Neural progenitor cell (in vitro differentiated cells): ENCODE data around the gene AOX1. TPM values are rescaled to one million over a fixed set of nuclear protein-coding genes. Genes with fewer than 3 reads are reported as not detected.

Experiments used
- DNase-seq: peaks from one replicate; pipeline ENCODE4 v3.0.0-alpha.2; 2016; ENCODE audit warnings: low spot score
- H2AFZ ChIP-seq: fragments of 200-600 bp; sonication (generic); replicated peaks from 2 replicates; pipeline ENCODE4 v1.6.1; 2016; ENCODE audit warnings: antibody characterized with exemption
- H3F3A ChIP-seq: fragments of 200-600 bp; sonication (generic); 2 replicates; pipeline ENCODE4 v1.6.1; 2016; ENCODE audit warnings: antibody characterized with exemption, low read depth
- H3K27ac ChIP-seq: fragments of 200-600 bp; sonication (generic); 2 replicates; pipeline ENCODE4 v1.5.1; 2016; ENCODE audit warnings: mild to moderate bottlenecking
- H3K27me3 ChIP-seq: fragments of 200-600 bp; sonication (generic); 2 replicates; pipeline ENCODE4 v1.6.1; 2016; ENCODE audit warnings: mild to moderate bottlenecking, moderate library complexity
- H3K36me3 ChIP-seq: fragments of 200-600 bp; sonication (generic); 2 replicates; pipeline ENCODE4 v1.5.1; 2016
- H3K4me1 ChIP-seq: fragments of 200-600 bp; sonication (generic); 2 replicates; pipeline ENCODE4 v1.6.1; 2016; ENCODE audit warnings: mixed run types
- H3K4me2 ChIP-seq: fragments of 200-600 bp; sonication (generic); 2 replicates; pipeline ENCODE4 v1.6.1; 2016
- H3K4me3 ChIP-seq: fragments of 200-600 bp; sonication (generic); 2 replicates; pipeline ENCODE4 v1.5.1; 2016
- H3K79me2 ChIP-seq: fragments of 200-600 bp; sonication (generic); 2 replicates; pipeline ENCODE4 v1.6.1; 2016; ENCODE audit warnings: low read depth
- H3K9ac ChIP-seq: fragments of 200-600 bp; sonication (generic); 2 replicates; pipeline ENCODE4 v1.6.1; 2016
- H3K9me3 ChIP-seq: fragments of 200-600 bp; sonication (generic); 2 replicates; pipeline ENCODE4 v1.5.1; 2016; ENCODE audit warnings: low read depth
- H4K20me1 ChIP-seq: fragments of 200-600 bp; sonication (generic); 2 replicates; pipeline ENCODE4 v1.6.1; 2016; ENCODE audit warnings: low read depth
- H3K27ac Mint-ChIP-seq: 3 replicates; pipeline ENCODE4 v1.8.0; 2021; ENCODE audit warnings: mixed read lengths
- H3K27me3 Mint-ChIP-seq: 2 replicates; pipeline ENCODE4 v1.8.0; 2022; ENCODE audit warnings: low read depth, mild to moderate bottlenecking, inconsistent platforms, moderate library complexity, mixed read lengths; ENCODE audit not compliant: insufficient read depth
- H3K36me3 Mint-ChIP-seq: 3 replicates; pipeline ENCODE4 v1.8.0; 2021; ENCODE audit warnings: mixed read lengths
- H3K4me1 Mint-ChIP-seq: 3 replicates; pipeline ENCODE4 v1.8.0; 2021; ENCODE audit warnings: mixed read lengths
- H3K4me3 Mint-ChIP-seq: 3 replicates; pipeline ENCODE4 v1.8.0; 2021; ENCODE audit warnings: mild to moderate bottlenecking, moderate library complexity, mixed read lengths
- H3K9me3 Mint-ChIP-seq: 3 replicates; pipeline ENCODE4 v1.8.0; 2020; ENCODE audit warnings: mixed read lengths
- CTCF ChIP-seq: fragments of 200-600 bp; sonication (generic); IDR thresholded peaks from 2 replicates; pipeline ENCODE4 v1.5.1; 2017; ENCODE audit warnings: antibody characterized with exemption, mild to moderate bottlenecking
- EZH2 ChIP-seq: fragments of 200-600 bp; sonication (generic); IDR thresholded peaks from 2 replicates; pipeline ENCODE4 v1.6.1; 2017; ENCODE audit warnings: antibody characterized with exemption, mild to moderate bottlenecking, moderate library complexity
- EZH2phosphoT487 ChIP-seq: fragments of 200-600 bp; sonication (generic); IDR thresholded peaks from 2 replicates; pipeline ENCODE4 v1.6.1; 2017; ENCODE audit warnings: antibody characterized with exemption
- total RNA-seq: library from RNA; depleted of rRNA; stranded (reverse); fragments of >200 nt; gene quantifications from 2 replicates; pipeline ENCODE4 v1.2.3, GENCODE V29; 2015; ENCODE audit warnings: low replicate concordance

Gene AOX1
- total RNA-seq, 1 donor from 2014 or later: 6.2 TPM

GRCh38 chr2:200616193-200616592 lies 30.4 kb downstream of the AOX1 start:
- no peak overlapping the region for H3K27ac Mint-ChIP-seq

GRCh38 chr2:200616656-200617055 lies 30.8 kb downstream of the AOX1 start:
- H4K20me1 ChIP-seq: no peaks in the 10 kb centered on the region
- no peaks in the 10 kb centered on the region for H3K79me2 ChIP-seq
- TF ChIP-seq EZH2 (no peak), CTCF (no peak), EZH2phosphoT487 (no peak)
- H3K9me3 Mint-ChIP-seq: no peaks in the 10 kb centered on the region
- no peaks in the 10 kb centered on the region for H3K4me1 ChIP-seq
- no peak overlapping the region for H2AFZ ChIP-seq
- H3K27ac Mint-ChIP-seq: no peak overlapping the region
- no peak overlapping the region for H3K4me3 ChIP-seq
- peaks cover 7% of the 10 kb centered on the region for H3K27me3 Mint-ChIP-seq
- H3K36me3 Mint-ChIP-seq: no peaks in the 10 kb centered on the region
- H3K4me3 Mint-ChIP-seq: no peak overlapping the region
- H3K4me1 Mint-ChIP-seq: no peaks in the 10 kb centered on the region
- H3K27ac ChIP-seq: no peak overlapping the region
- peak overlapping the region; percentile 33 for H3K9ac ChIP-seq
- no peaks in the 10 kb centered on the region for H3F3A ChIP-seq
- H3K4me2 ChIP-seq: no peak overlapping the region
- no peaks in the 10 kb centered on the region for H3K9me3 ChIP-seq
- DNase-seq: no peak
- no peaks in the 10 kb centered on the region for H3K27me3 ChIP-seq
- H3K36me3 ChIP-seq: no peaks in the 10 kb centered on the region

More at GRCh38 chr2:200616193-200616592, 30.4 kb downstream of the AOX1 start:
- H3K4me2 ChIP-seq: no peak overlapping the region
- TF ChIP-seq CTCF (no peak), EZH2phosphoT487 (no peak), EZH2 (no peak)
- H3K9me3 ChIP-seq: no peaks in the 10 kb centered on the region
- Mint-ChIP-seq H3K9me3 (no peaks in the 10 kb centered on the region), H3K4me1 (no peaks in the 10 kb centered on the region), H3K36me3 (no peaks in the 10 kb centered on the region), H3K27me3 (peaks cover 7% of the 10 kb centered on the region), H3K4me3 (no peak overlapping the region)
- no peaks in the 10 kb centered on the region for H3K27me3 ChIP-seq
- H2AFZ ChIP-seq: no peak overlapping the region
- no peaks in the 10 kb centered on the region for H3K79me2 ChIP-seq
- no peak for DNase-seq
- H3K4me3 ChIP-seq: no peak overlapping the region
- no peaks in the 10 kb centered on the region for H4K20me1 ChIP-seq
- peak overlapping the region; percentile 33 for H3K9ac ChIP-seq
- no peaks in the 10 kb centered on the region for H3K4me1 ChIP-seq
- no peaks in the 10 kb centered on the region for H3F3A ChIP-seq
- no peaks in the 10 kb centered on the region for H3K36me3 ChIP-seq
- H3K27ac ChIP-seq: no peak overlapping the region

GRCh38 chr2:200617156-200618053 lies 31.6 kb downstream of the AOX1 start:
- H3K9me3 ChIP-seq: no peaks in the 10 kb centered on the region
- TF ChIP-seq EZH2 (no peak), CTCF (no peak), EZH2phosphoT487 (no peak)
- no peaks in the 10 kb centered on the region for H3K36me3 ChIP-seq
- no peaks in the 10 kb centered on the region for H3F3A ChIP-seq
- Mint-ChIP-seq H3K4me3 (no peak overlapping the region), H3K27ac (no peak overlapping the region), H3K27me3 (peaks cover under 1% of the 10 kb centered on the region), H3K36me3 (no peaks in the 10 kb centered on the region), H3K4me1 (no peaks in the 10 kb centered on the region), H3K9me3 (no peaks in the 10 kb centered on the region)
- no peaks in the 10 kb centered on the region for H3K79me2 ChIP-seq
- no peaks in the 10 kb centered on the region for H3K4me1 ChIP-seq
- no peak overlapping the region for H3K4me3 ChIP-seq
- no peak overlapping the region for H3K27ac ChIP-seq
- no peak overlapping the region for H3K4me2 ChIP-seq
- no peaks in the 10 kb centered on the region for H4K20me1 ChIP-seq
- H2AFZ ChIP-seq: no peak overlapping the region
- no peaks in the 10 kb centered on the region for H3K27me3 ChIP-seq
- H3K9ac ChIP-seq: no peak overlapping the region
- no peak for DNase-seq
